ENCODE data around the gene SLC16A8.

DNA sequence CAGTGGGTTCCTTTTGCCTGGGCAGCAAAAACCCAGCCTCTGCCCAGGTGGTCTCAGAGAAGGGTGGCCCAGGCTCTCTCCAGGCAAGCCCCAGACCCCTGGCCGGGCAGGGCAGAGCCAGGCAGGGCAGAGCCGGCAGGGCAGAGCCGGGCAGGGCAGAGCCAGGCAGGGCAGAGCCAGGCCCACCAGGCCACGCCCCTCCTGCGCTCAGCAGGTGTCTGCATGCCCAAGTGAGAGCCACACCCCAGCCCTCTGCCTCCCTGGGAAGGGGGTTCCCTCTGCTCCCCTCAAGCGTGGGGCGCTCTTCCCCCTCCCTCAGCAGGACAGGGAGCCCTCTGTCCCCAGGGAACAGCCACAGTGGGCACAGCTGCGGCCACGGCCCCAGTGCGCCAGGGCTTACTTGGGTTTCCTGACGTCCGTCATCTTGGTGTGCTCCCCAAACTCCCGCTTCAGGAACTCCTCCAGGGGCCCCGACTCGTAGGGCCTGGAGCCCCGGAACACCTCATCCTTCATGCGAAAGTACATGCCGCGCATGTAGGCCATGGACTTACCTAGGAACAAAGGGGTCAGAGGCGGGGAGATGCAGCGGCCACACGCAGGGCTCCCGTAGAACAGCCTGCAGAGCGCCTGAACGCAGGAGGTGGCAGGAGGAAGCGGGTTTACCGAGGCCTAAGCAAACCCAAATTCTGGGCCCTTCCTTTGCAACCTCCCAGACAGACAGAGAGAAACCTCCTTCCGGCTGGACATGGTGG, 36.6 kb upstream of the SLC16A8 start:
- TF ChIP-seq CTCF (IDR thresholded peaks at IDR 0.05): no peak
- TF ChIP-seq POLR2A (IDR thresholded peaks at IDR 0.05): no peak

Measured in uterus (tissue), 2 donors.